ENCODE data around the gene ECEL1. TPM values are rescaled to one million over a fixed set of nuclear protein-coding genes. Genes with fewer than 3 reads are reported as not detected.

Gene ECEL1
- total and polyA plus RNA-seq, 7 donors, result 0.32 to 1.8 (median 0.55) TPM

DNA sequence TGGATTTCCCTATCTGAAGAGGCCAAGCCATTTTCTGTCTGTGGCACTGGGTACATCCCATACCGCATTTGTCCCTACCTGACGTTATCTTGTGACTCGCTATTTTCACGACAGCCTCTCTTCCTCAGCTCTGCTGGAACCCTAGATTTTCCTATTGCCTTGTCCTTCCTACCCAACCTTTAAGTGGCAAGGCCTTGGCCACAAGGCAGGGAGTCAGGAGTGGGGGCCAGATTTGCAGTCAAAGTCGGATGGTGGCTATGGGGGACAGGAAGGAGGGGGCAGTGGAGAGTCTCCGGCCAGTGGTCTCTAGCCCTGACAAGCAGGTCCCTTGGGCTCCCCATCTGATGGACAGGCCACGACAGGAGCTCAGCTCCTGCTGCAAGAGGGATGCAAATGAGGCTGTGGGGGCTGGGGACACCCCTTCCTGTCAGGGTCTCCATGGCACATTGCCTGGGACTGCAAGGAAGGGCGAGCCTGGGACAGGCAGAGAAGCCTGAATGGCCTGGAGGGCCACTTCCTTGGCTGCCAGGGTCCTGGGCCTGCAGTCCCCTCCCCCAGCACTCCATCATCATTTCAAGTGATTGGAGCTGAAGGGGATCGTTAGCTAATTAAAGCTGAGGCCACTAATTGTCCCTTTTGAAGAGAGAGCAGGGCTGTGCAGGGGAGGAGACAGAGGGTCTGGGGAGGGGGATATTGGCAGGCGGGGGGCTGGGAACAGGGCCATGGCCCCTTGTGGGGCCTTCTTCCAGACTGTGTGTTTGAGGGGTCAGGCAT lies 6.3 kb upstream of the ECEL1 start:
- TF ChIP-seq, protein P1, sequence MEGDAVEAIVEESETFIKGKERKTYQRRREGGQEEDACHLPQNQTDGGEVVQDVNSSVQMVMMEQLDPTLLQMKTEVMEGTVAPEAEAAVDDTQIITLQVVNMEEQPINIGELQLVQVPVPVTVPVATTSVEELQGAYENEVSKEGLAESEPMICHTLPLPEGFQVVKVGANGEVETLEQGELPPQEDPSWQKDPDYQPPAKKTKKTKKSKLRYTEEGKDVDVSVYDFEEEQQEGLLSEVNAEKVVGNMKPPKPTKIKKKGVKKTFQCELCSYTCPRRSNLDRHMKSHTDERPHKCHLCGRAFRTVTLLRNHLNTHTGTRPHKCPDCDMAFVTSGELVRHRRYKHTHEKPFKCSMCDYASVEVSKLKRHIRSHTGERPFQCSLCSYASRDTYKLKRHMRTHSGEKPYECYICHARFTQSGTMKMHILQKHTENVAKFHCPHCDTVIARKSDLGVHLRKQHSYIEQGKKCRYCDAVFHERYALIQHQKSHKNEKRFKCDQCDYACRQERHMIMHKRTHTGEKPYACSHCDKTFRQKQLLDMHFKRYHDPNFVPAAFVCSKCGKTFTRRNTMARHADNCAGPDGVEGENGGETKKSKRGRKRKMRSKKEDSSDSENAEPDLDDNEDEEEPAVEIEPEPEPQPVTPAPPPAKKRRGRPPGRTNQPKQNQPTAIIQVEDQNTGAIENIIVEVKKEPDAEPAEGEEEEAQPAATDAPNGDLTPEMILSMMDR (IDR thresholded peaks at IDR 0.05), result no peak
- 77 to 89% (median 82%) methylated on average over 10 of the region's 10 CpGs for WGBS, 3 donors
- H3K9me3 ChIP-seq, result no peaks in the 10 kb centered on the region
- no peaks in the 10 kb centered on the region for H3K4me1 ChIP-seq
- no peaks in the 10 kb centered on the region for H3K36me3 ChIP-seq (ENCODE audit: insufficient read depth in 1 of 2, low read depth in 1 of 2)
- H3K27ac ChIP-seq, result no peak overlapping the region
- intact Hi-C loops (cut with DNase I), result no loop called here
- peaks cover 0 to 6% (median 2%) of the 10 kb centered on the region in 3 donors for H3K27me3 ChIP-seq (ENCODE audit: insufficient read depth in 3 of 3, low read length in 2 of 3)
- ATAC-seq, result no peak
- H3K4me3 ChIP-seq, result no peak overlapping the region
- peak in 1 of 2 donors; percentile 19 for DNase-seq

DNA sequence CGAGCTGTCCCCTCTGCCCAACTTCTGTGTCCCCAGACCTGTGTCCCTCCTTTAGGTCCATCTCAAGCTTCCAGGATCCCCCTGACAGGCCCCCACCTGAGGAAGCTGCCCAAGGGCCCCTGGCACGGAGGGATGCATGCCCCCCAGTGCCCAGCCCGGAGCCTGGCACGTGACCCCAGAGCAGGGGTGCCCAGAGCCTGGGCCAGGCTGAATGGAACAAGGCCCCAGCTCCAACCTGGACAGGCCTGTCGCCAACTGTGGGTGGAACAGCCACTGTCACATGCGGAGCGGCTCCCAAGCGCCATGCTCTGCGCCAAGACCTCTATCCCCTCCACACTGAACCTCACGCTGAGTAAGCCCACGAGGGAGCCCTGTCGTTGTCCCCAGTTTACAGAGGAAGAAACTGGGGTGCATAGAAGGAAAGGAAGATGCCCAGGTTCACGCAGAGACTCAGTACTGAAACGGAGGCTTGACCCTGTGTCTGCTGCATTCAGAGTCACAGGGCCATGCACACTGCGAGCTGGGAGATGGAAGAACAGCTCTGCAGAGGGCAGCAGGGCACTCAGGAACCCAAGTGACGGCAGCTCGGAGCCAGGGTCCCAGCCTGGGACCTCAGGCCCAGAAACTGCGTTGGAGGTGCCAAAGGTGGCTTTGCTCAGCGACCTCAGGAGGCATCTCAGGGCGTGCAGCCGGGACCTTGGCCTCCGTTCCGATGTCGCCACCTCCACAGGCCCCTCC lies 5.5 kb upstream of the ECEL1 start:
- Histone ChIP-seq H3K27me3 (ENCODE audit: insufficient read depth in 3 of 3, low read length in 2 of 3) (peaks cover 0 to 12% (median 2%) of the 10 kb centered on the region in 3 donors), H3K4me1 (no peaks in the 10 kb centered on the region), H3K36me3 (ENCODE audit: insufficient read depth in 1 of 2, low read depth in 1 of 2) (no peaks in the 10 kb centered on the region), H3K4me3 (no peak overlapping the region), H3K9me3 (no peaks in the 10 kb centered on the region), H3K27ac (no peak overlapping the region)
- no peak for ATAC-seq
- intact Hi-C loops (cut with DNase I), result no loop called here
- peak in 1 of 2 donors; percentile 40 for DNase-seq
- TF ChIP-seq, protein P1 (IDR thresholded peaks at IDR 0.05), result no peak
- WGBS, 3 donors, result 89 to 94% (median 89%) methylated on average over 24 of the region's 24 CpGs

DNA sequence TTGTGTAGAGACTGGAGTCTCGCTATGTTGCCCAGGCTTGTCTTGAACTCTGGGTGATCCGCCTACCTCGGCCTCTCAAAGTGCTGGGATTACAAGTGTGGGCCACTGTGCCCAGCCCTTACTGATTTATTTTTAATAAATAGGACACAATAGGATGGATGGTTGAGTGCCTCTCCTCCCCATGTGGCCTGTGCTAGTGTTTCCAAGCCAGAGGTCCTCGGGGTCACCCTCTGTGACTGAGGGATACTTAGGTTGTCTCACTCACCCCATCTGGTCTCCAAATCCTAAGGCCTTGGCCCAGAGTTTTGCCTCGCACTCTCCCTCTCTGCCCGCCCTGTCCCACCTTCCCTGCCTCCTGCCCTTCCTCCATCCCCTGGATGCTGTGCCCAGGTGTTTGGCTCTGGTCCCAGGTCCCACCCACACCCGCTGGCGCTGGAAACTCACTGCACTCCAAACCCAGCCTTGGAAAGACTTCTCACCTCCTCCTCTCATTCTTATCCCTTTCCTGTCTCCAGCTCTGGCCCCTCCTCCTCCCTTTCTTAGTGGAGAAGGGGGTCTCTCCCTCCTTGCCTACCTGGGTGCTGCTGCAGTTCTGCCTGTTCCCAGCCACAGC lies 4.7 kb upstream of the ECEL1 start:
- DNase-seq (peak in 1 of 2 donors; percentile 28), ATAC-seq (no peak)
- TF ChIP-seq, protein P1 (IDR thresholded peaks at IDR 0.05), result no peak
- Histone ChIP-seq H3K27me3 (ENCODE audit: insufficient read depth in 3 of 3, low read length in 2 of 3) (peaks cover 0 to 17% (median 6%) of the 10 kb centered on the region in 3 donors), H3K4me1 (no peaks in the 10 kb centered on the region), H3K36me3 (ENCODE audit: insufficient read depth in 1 of 2, low read depth in 1 of 2) (no peaks in the 10 kb centered on the region), H3K27ac (no peak overlapping the region), H3K4me3 (no peak overlapping the region), H3K9me3 (no peaks in the 10 kb centered on the region)
- 74 to 76% (median 75%) methylated on average over 8 of the region's 8 CpGs for WGBS, 3 donors
- intact Hi-C loops (cut with DNase I), result no loop called here

DNA sequence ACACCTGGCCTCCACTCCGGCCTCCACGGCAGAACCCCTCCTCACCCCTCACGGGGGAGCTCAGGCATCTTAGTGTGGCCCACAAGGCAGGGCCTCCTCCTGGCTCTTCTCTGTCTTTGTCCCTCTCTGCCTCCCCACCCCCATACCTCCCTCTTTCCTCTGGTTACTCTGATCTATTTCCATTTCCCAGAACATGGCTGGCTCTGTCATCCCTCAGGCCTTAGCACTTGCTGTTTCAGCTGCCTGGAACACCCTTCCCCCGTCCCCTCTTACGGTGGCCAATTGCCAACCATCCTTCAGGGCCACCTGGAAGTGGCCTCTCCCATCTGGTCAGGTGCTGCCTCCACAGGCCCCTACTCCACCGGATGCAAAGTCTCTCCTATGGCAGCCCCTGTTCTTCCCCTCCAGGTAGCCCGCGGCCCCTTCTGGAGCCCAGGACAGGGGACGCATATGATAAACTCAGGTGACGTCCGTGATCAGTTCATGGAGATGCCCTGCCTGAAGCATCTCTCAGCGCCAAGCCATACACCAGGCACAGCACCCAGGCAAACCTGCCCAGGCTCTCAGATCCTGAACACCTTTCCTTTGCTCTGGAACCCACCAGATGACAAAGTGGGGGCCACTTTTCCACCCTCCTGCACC lies 3.6 kb upstream of the ECEL1 start:
- TF ChIP-seq, protein P1 (IDR thresholded peaks at IDR 0.05), result no peak
- DNase-seq, result peak in 1 of 2 donors; percentile 41
- peaks cover 0 to 28% (median 16%) of the 10 kb centered on the region in 3 donors for H3K27me3 ChIP-seq (ENCODE audit: insufficient read depth in 3 of 3, low read length in 2 of 3)

More for the DNA sequence above, 3.6 kb upstream of the ECEL1 start:
- ATAC-seq, result no peak
- Histone ChIP-seq H3K4me3 (no peak overlapping the region), H3K4me1 (no peaks in the 10 kb centered on the region), H3K27ac (no peak overlapping the region), H3K36me3 (ENCODE audit: insufficient read depth in 1 of 2, low read depth in 1 of 2) (no peaks in the 10 kb centered on the region), H3K9me3 (no peaks in the 10 kb centered on the region)
- intact Hi-C loops (cut with DNase I), result no loop called here
- 86 to 96% (median 90%) methylated on average over 10 to 12 of the region's 12 CpGs for WGBS, 3 donors
